ENCODE measurements around the gene WNT6. TPM values are rescaled to one million over a fixed set of nuclear protein-coding genes. Genes with fewer than 3 reads are reported as not detected.

WNT6 gene
- total and polyA plus RNA-seq, 12 donors: 0.15 to 3.0 (median 0.75) TPM

- WGBS, 2 donors: 34 to 42% methylated on average over 12 of the region's 12 CpGs
- H3K27ac ChIP-seq: no peak overlapping the region
- ATAC-seq (no peak), DNase-seq (no peak)
- H3K9me3 ChIP-seq: no peaks in the 10 kb centered on the region
- intact Hi-C loops (cut with DNase I): no loop called here
- H3K27me3 ChIP-seq: peaks cover 38 to 87% (median 77%) of the 10 kb centered on the region in 7 donors
- H3K4me1 ChIP-seq: peaks cover 8 to 46% (median 31%) of the 10 kb centered on the region in 9 donors
- no peaks in the 10 kb centered on the region for H3K36me3 ChIP-seq
- no peak overlapping the region for H3K4me3 ChIP-seq
- no peak for TF ChIP-seq CTCF (IDR thresholded peaks at IDR 0.05)
Observed at GRCh38 chr2:218894151-218894879, 34.7 kb downstream of the WNT6 start.

GRCh38 chr2:218894880-218895157 lies 35.2 kb downstream of the WNT6 start:
- H3K4me3 ChIP-seq: no peak overlapping the region
- H3K27me3 ChIP-seq: peaks cover 38 to 88% (median 82%) of the 10 kb centered on the region in 7 donors
- H3K9me3 ChIP-seq: no peaks in the 10 kb centered on the region
- 38 to 44% methylated on average over 4 of the region's 4 CpGs for WGBS, 2 donors
- intact Hi-C loops (cut with DNase I): no loop called here
- H3K36me3 ChIP-seq: no peaks in the 10 kb centered on the region
- DNase-seq (no peak), ATAC-seq (no peak)
- no peak overlapping the region for H3K27ac ChIP-seq
- no peak for TF ChIP-seq CTCF (IDR thresholded peaks at IDR 0.05)
- H3K4me1 ChIP-seq: peaks cover 8 to 46% (median 31%) of the 10 kb centered on the region in 9 donors

- TF ChIP-seq CTCF (IDR thresholded peaks at IDR 0.05): no peak
- no peaks in the 10 kb centered on the region for H3K9me3 ChIP-seq
- H3K36me3 ChIP-seq: no peaks in the 10 kb centered on the region
- H3K4me3 ChIP-seq: no peak overlapping the region
- 47 to 65% methylated on average over 3 of the region's 3 CpGs for WGBS, 2 donors
- no peak overlapping the region for H3K27ac ChIP-seq
- DNase-seq (no peak), ATAC-seq (no peak)
- peaks cover 8 to 46% (median 31%) of the 10 kb centered on the region in 9 donors for H3K4me1 ChIP-seq
- H3K27me3 ChIP-seq: peaks cover 38 to 92% (median 87%) of the 10 kb centered on the region in 7 donors
- intact Hi-C loops (cut with DNase I): no loop called here
Observed at GRCh38 chr2:218895326-218895725, 35.7 kb downstream of the WNT6 start.

- H3K36me3 ChIP-seq: no peaks in the 10 kb centered on the region
- WGBS, 2 donors: 23 to 25% methylated on average over 8 of the region's 8 CpGs
- ATAC-seq: no peak
- TF ChIP-seq CTCF (IDR thresholded peaks at IDR 0.05): no peak
- DNase-seq: no peak
- intact Hi-C loops (cut with DNase I): no loop called here
- peaks cover 38 to 96% (median 90%) of the 10 kb centered on the region in 7 donors for H3K27me3 ChIP-seq
- no peak overlapping the region for H3K4me3 ChIP-seq
- peaks cover 8 to 46% (median 31%) of the 10 kb centered on the region in 9 donors for H3K4me1 ChIP-seq
- no peak overlapping the region for H3K27ac ChIP-seq
- no peaks in the 10 kb centered on the region for H3K9me3 ChIP-seq
Observed at GRCh38 chr2:218895759-218896500, 36.3 kb downstream of the WNT6 start.

Data from heart right ventricle (tissue), 16 donors.